H1 (cell line): ENCODE measurements around the gene SNRNP200. TPM values are rescaled to one million over a fixed set of nuclear protein-coding genes. Genes with fewer than 3 reads are reported as not detected.

ENCODE experiments used
- HDAC6 ChIP-seq: IDR thresholded peaks from one replicate; pipeline ENCODE4 v1.7.1; 2012; ENCODE audit warnings: low read depth, mild to moderate bottlenecking, inconsistent platforms, low read length, moderate library complexity
- JUND ChIP-seq: IDR thresholded peaks from 2 replicates; pipeline ENCODE4 v1.6.1; 2011; ENCODE audit warnings: mild to moderate bottlenecking, improper control_type of control experiment, low read length
- KDM4A ChIP-seq: IDR thresholded peaks from one replicate; pipeline ENCODE4 v1.7.1; 2012; ENCODE audit warnings: low read depth, mild to moderate bottlenecking, moderate library complexity, low read length, inconsistent platforms; ENCODE audit not compliant: severe bottlenecking
- RAD21 ChIP-seq, 2 experiments: IDR thresholded peaks in 1 of 2; conservative IDR thresholded peaks in 1 of 2; 2 replicates each; pipeline ENCODE4 v1.6.1; 2011; ENCODE audit warnings: low read depth in 2 of 2, low read length in 2 of 2, improper control_type of control experiment in 1 of 2, inconsistent platforms in 1 of 2, mild to moderate bottlenecking in 1 of 2, moderate library complexity in 1 of 2
- RNF2 ChIP-seq: fragments of 200-900, 300-1000 bp; sonication (generic); IDR thresholded peaks from 2 replicates; pipeline ENCODE4 v1.7.1; 2016; ENCODE audit warnings: borderline replicate concordance, low read depth, mild to moderate bottlenecking, antibody characterized with exemption, low read length; ENCODE audit not compliant: poor library complexity, severe bottlenecking; ENCODE audit errors: missing control alignments
- SUZ12 ChIP-seq: fragments of 200-600 bp; sonication (generic); IDR thresholded peaks from 2 replicates; pipeline ENCODE4 v1.6.1; 2012; ENCODE audit warnings: mild to moderate bottlenecking, inconsistent platforms, low read length, moderate library complexity, mixed read lengths
- TAF1 ChIP-seq: IDR thresholded peaks from 2 replicates; pipeline ENCODE4 v1.6.1; 2011; ENCODE audit warnings: mild to moderate bottlenecking, low read depth, low read length
- TEAD4 ChIP-seq: IDR thresholded peaks from 2 replicates; pipeline ENCODE4 v1.6.1; 2012; ENCODE audit warnings: low read depth, low read length, inconsistent platforms, mixed read lengths
- polyA plus RNA-seq, 7 experiments: library from polyadenylated mRNA; depleted of rRNA in 3 of 7; stranded (reverse) in 5 of 7; unstranded in 2 of 7; fragments of >200 nt in 5 of 7; fragments of 200-250 nt in 2 of 7; gene quantifications; 1 replicate in 5 of 7; 2 replicates in 1 of 7; 4 replicates in 1 of 7; pipeline versions ENCODE4 v1.2.1 to v1.2.3, GENCODE V29; 2011 to 2013; ENCODE audit warnings: missing spikeins in 2 of 7, mixed read lengths in 2 of 7
- total RNA-seq: library from RNA; stranded (reverse); fragmentation: NEBNext Ultra II Directional; extraction: Animal tissue kit (Norgen Biotek cat#: 25700); gene quantifications from 2 replicates; pipeline ENCODE4 v1.2.1, GENCODE V29; 2021

SNRNP200 gene
- total and polyA plus RNA-seq, 2 of the 8 experiments (the other 6 are each of a cell fraction or from before 2014, with no cell fraction given): 190 to 289 TPM

- TF ChIP-seq HDAC6 (no peak), RNF2 (no peak), TEAD4 (no peak), KDM4A (no peak), JUND (no peak), TAF1 (no peak), RAD21 (IDR thresholded peaks at IDR 0.05 in 1 of 2, conservative IDR thresholded peaks at IDR 0.05 in 1 of 2; ENCODE audit: low read depth in 2 of 2, low read length in 2 of 2) (no peak), SUZ12 (no peak)
These were observed 25.1 kb upstream of the SNRNP200 start (continued) for GRCh38 chr2:96330407-96330806.
